SK-N-SH (cell line): Measurements from ENCODE around the gene LDB1. TPM values are rescaled to one million over a fixed set of nuclear protein-coding genes. Genes with fewer than 3 reads are reported as not detected.
A peak's percentile ranks its signal among the peaks of the same experiment; 100 is the strongest.

Source experiments
- CTCF ChIA-PET: fragments of 300-600, 350-600 bp; formaldehyde crosslinking; extraction: SDS; loops from one replicate; lab custom pipeline; 2021; lab: Yijun Ruan, JAX
- POLR2A ChIA-PET: fragments of 350-600 bp; sonication (Branson Sonifier 250); formaldehyde crosslinking; extraction: SDS; loops from one replicate; lab custom pipeline; 2020; ENCODE audit warnings: antibody characterized with exemption, inconsistent platforms; lab: Yijun Ruan, JAX
- DNase-seq: peaks from one replicate; pipeline ENCODE4 v3.0.0; 2012
- H2AFZ ChIP-seq: fragments of 200-600 bp; sonication (generic); 2 replicates; pipeline ENCODE4 v1.8.1; 2016; ENCODE audit warnings: antibody characterized with exemption, mild to moderate bottlenecking, low read depth
- H3F3A ChIP-seq: fragments of 200-600 bp; sonication (generic); replicated peaks from 2 replicates; pipeline ENCODE3; 2016; ENCODE audit warnings: antibody characterized with exemption, mild to moderate bottlenecking; ENCODE audit not compliant: insufficient read depth
- H3K27ac ChIP-seq, 2 experiments: fragments of 200-500 bp in 1 of 2; fragments of 200-600 bp in 1 of 2; sonication (Bioruptor generic) in 1 of 2; sonication (generic), shearing (Covaris generic) in 1 of 2; 2 replicates each; pipeline versions ENCODE4 v1.5.1 to v1.6.1; 2014 to 2016; ENCODE audit warnings: low read depth in 2 of 2, inconsistent platforms in 1 of 2, low read length in 1 of 2, mild to moderate bottlenecking in 1 of 2, mixed read lengths in 1 of 2
- H3K27me3 ChIP-seq: fragments of 200-600 bp; sonication (generic), shearing (Covaris generic); 2 replicates; pipeline ENCODE4 v1.6.1; 2016; ENCODE audit warnings: mixed run types; ENCODE audit not compliant: insufficient read depth
- H3K36me3 ChIP-seq, 2 experiments: fragments of 200-500 bp in 1 of 2; fragments of 200-600 bp in 1 of 2; sonication (Bioruptor generic) in 1 of 2; sonication (generic) in 1 of 2; replicated peaks in 1 of 2; 2 replicates each; pipeline versions ENCODE3 to v1.5.1; 2014 to 2016; ENCODE audit warnings: low read length in 1 of 2, mild to moderate bottlenecking in 1 of 2; ENCODE audit not compliant: insufficient read depth in 2 of 2, control insufficient read depth in 1 of 2
- H3K4me1 ChIP-seq, 2 experiments: fragments of 200-500 bp in 1 of 2; fragments of 200-600 bp in 1 of 2; sonication (Bioruptor generic) in 1 of 2; sonication (generic), shearing (Covaris generic) in 1 of 2; 2 replicates each; pipeline versions ENCODE4 v1.5.1 to v1.6.1; 2014 to 2016; ENCODE audit warnings: low read depth in 1 of 2, low read length in 1 of 2, mixed run types in 1 of 2; ENCODE audit not compliant: insufficient read depth in 2 of 2, control insufficient read depth in 1 of 2
- H3K4me2 ChIP-seq: fragments of 200-600 bp; sonication (generic), shearing (Covaris generic); 2 replicates; pipeline ENCODE4 v1.6.1; 2017; ENCODE audit warnings: mixed run types
- H3K4me3 ChIP-seq, 2 experiments: fragments of 200-500 bp in 1 of 2; fragments of 200-600 bp in 1 of 2; sonication (Bioruptor generic) in 1 of 2; sonication (generic), shearing (Covaris generic) in 1 of 2; 2 replicates each; pipeline versions ENCODE4 v1.5.1 to v1.8.1; 2014 to 2016; ENCODE audit warnings: low read depth in 2 of 2, inconsistent platforms in 1 of 2, low read length in 1 of 2, mild to moderate bottlenecking in 1 of 2, mixed read lengths in 1 of 2, moderate library complexity in 1 of 2
- H3K79me2 ChIP-seq: fragments of 200-600 bp; sonication (generic); 2 replicates; pipeline ENCODE4 v1.8.1; 2017; ENCODE audit warnings: mild to moderate bottlenecking; ENCODE audit not compliant: insufficient read depth
- H3K9ac ChIP-seq: fragments of 200-600 bp; sonication (generic); 2 replicates; pipeline ENCODE4 v1.6.1; 2017; ENCODE audit warnings: mixed run types
- H3K9me2 ChIP-seq: fragments of 200-600 bp; sonication (generic); 2 replicates; pipeline ENCODE4 v1.6.1; 2017; ENCODE audit warnings: mixed run types
- H3K9me3 ChIP-seq: fragments of 200-600 bp; sonication (generic); 2 replicates; pipeline ENCODE4 v1.6.1; 2017; ENCODE audit warnings: mixed run types, mild to moderate bottlenecking, moderate library complexity
- H4K20me1 ChIP-seq: fragments of 200-600 bp; sonication (generic); 2 replicates; pipeline ENCODE4 v1.6.1; 2017; ENCODE audit warnings: mild to moderate bottlenecking, mixed run types; ENCODE audit not compliant: insufficient read depth
- FOSL2 ChIP-seq: IDR thresholded peaks from 2 replicates; pipeline ENCODE4 v1.4.0; 2012; ENCODE audit warnings: low read depth, mild to moderate bottlenecking, moderate library complexity, borderline replicate concordance
- GATA2 ChIP-seq: sonication (generic); formaldehyde crosslinking; IDR thresholded peaks from 2 replicates; pipeline ENCODE4 v1.5.0; 2020; ENCODE audit warnings: mild to moderate bottlenecking, missing genetic modification reagents
- NFIC ChIP-seq: IDR thresholded peaks from 2 replicates; pipeline ENCODE4 v1.4.0; 2012; ENCODE audit warnings: borderline replicate concordance
- RAD21 ChIP-seq: IDR thresholded peaks from 2 replicates; pipeline ENCODE4 v1.6.1; 2012; ENCODE audit warnings: mild to moderate bottlenecking, low read length
- RCOR1 ChIP-seq: fragments of 150-350 bp; IDR thresholded peaks from 2 replicates; pipeline ENCODE4 v1.6.1; 2017; ENCODE audit warnings: antibody characterized with exemption, low read length
- RXRA ChIP-seq: IDR thresholded peaks from 2 replicates; pipeline ENCODE4 v1.4.0; 2012; ENCODE audit warnings: low read depth, mild to moderate bottlenecking, borderline replicate concordance
- SIN3A ChIP-seq: IDR thresholded peaks from 2 replicates; pipeline ENCODE4 v1.6.1; 2012; ENCODE audit warnings: low read depth, mild to moderate bottlenecking, low read length, moderate library complexity, borderline replicate concordance
- SMC3 ChIP-seq: IDR thresholded peaks from 2 replicates; pipeline ENCODE4 v1.6.1; 2012; ENCODE audit warnings: low read depth, low read length, improper control_type of control experiment
- TEAD4 ChIP-seq: IDR thresholded peaks from 2 replicates; pipeline ENCODE4 v1.4.0; 2012; ENCODE audit warnings: mild to moderate bottlenecking, borderline replicate concordance; ENCODE audit not compliant: insufficient read depth
- YY1 ChIP-seq: IDR thresholded peaks from 2 replicates; pipeline ENCODE4 v1.4.0; 2012; ENCODE audit warnings: low read depth, mild to moderate bottlenecking
- WGBS: methylation state at CpG from one replicate; pipeline ENCODE4 v1.1.6; 2017; ENCODE audit warnings: low lambda C conversion rate; 5-methylcytosine and 5-hydroxymethylcytosine counted together
- polyA plus RNA-seq, 3 experiments: library from polyadenylated mRNA; depleted of rRNA; stranded (reverse); fragments of >200 nt; gene quantifications; 2 replicates each; pipeline ENCODE4 v1.2.3, GENCODE V29; 2012
- TF ChIP-seq, protein P1 (sequence below): fragments of 200-600 bp; sonication (generic); IDR thresholded peaks from 2 replicates; pipeline ENCODE4 v1.6.1; 2017; ENCODE audit warnings: antibody characterized with exemption, mild to moderate bottlenecking, moderate library complexity
- TF ChIP-seq, protein P2 (sequence below): IDR thresholded peaks from 2 replicates; pipeline ENCODE4 v1.4.0; 2012; ENCODE audit warnings: low read depth
- TF ChIP-seq, protein P3 (sequence below): IDR thresholded peaks from 2 replicates; pipeline ENCODE4 v1.6.1; 2012; ENCODE audit warnings: mild to moderate bottlenecking, low read depth, low read length, moderate library complexity
- TF ChIP-seq, protein P4 (sequence below): fragments of 150-350 bp; IDR thresholded peaks from 2 replicates; pipeline ENCODE4 v1.6.1; 2017; ENCODE audit warnings: antibody characterized with exemption, low read length, low read depth, borderline replicate concordance
- TF ChIP-seq, protein P5 (sequence below): IDR thresholded peaks from 2 replicates; pipeline ENCODE4 v1.4.0; 2012; ENCODE audit warnings: low read depth, borderline replicate concordance

LDB1 gene
- polyA plus RNA-seq, 1 of the 3 experiments (the other 2 are of a cell fraction), result 85.9 TPM

DNA sequence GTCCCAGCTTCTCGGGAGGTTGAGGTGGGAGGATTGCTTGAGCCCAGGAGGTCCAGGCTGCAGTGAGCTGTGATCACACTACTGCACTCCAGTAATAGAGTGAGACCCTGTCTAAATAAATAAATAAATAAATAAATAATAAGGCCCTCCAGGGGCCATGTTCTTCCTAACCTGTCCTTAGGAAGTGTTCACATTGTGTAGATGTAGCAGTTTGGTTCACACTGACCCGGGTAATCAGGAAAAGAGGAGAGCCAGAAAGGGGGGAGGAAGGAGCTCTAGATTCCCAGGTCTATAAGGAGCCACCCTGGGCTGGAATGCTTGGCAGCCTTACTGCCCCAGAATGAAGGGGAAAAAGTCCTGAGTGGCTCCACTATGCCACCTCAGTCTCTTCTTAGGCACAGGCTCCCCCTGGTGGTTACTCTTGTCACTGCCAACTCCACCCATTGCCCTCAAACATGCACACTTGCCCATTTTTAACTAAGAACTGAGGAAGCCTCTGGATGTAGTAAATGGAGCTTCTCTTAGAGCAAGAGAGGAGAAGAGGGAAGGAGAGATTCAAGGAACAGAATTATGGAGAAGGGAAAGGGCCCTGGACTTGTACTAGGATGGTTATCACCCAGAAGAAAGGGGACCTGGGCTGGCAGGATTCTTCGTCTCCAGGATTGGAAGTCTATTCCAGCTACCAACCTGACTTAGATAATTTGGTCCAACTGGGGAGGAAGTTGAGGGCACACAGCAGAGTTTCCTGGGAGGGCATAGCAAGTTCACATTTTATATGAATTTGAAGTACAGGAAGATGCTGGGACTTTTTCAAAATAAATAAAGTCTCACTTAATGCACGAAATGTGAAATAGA, 47.3 kb downstream of the LDB1 start (continued):
- TF ChIP-seq, protein P1, sequence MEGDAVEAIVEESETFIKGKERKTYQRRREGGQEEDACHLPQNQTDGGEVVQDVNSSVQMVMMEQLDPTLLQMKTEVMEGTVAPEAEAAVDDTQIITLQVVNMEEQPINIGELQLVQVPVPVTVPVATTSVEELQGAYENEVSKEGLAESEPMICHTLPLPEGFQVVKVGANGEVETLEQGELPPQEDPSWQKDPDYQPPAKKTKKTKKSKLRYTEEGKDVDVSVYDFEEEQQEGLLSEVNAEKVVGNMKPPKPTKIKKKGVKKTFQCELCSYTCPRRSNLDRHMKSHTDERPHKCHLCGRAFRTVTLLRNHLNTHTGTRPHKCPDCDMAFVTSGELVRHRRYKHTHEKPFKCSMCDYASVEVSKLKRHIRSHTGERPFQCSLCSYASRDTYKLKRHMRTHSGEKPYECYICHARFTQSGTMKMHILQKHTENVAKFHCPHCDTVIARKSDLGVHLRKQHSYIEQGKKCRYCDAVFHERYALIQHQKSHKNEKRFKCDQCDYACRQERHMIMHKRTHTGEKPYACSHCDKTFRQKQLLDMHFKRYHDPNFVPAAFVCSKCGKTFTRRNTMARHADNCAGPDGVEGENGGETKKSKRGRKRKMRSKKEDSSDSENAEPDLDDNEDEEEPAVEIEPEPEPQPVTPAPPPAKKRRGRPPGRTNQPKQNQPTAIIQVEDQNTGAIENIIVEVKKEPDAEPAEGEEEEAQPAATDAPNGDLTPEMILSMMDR, result peak; percentile 92
- TF ChIP-seq RAD21 (peak; percentile 84), GATA2 (CRISPR knock-in tag) (no peak), SMC3 (peak; percentile 77)
- TF ChIP-seq, protein P2, sequence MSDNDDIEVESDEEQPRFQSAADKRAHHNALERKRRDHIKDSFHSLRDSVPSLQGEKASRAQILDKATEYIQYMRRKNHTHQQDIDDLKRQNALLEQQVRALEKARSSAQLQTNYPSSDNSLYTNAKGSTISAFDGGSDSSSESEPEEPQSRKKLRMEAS, result no peak

DNA sequence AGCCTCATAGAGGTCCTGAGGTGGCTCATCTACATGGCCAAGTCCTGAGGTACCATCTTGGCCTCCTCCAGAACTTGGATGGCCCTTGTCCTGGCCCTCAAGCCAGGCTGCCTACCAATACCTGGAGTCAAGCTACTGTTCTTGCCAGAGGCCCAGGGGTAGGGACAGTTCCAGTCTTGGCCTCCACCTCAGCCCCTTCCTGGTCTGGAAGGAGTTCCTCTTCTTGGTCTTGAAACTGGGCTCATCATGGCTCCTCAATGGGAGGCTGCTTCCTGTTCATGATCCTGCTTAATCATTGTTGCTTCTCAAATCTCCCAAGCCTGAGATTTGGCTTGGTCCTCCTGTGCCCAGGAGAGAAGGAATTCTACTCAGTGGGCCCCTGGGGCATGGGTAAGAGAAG, 51.1 kb downstream of the LDB1 start:
- peaks cover 4 to 23% of the 10 kb centered on the region in 2 experiments for H3K36me3 ChIP-seq
- H3K9ac ChIP-seq, result no peak overlapping the region
- DNase-seq, result no peak
- no peaks in the 10 kb centered on the region for H3K27me3 ChIP-seq
- POLR2A ChIA-PET, result no interaction called here
- no peak overlapping the region for H3K4me3 ChIP-seq
- CTCF ChIA-PET, result interaction anchor here (0.8 to 5.4 kb wide), 6 partner anchors 40 to 855 kb away, joined by 3 to 25 read pairs (median 4); no protein-coding TSS in a partner anchor
- peaks cover 8 to 12% of the 10 kb centered on the region in 2 experiments; a peak in 3 of 4 replicates for H3K4me1 ChIP-seq
- H3K79me2 ChIP-seq, result peaks cover 40% of the 10 kb centered on the region
- peaks cover 14% of the 10 kb centered on the region for H3F3A ChIP-seq
- no peak for TF ChIP-seq YY1
- no peak for TF ChIP-seq SIN3A
- TF ChIP-seq RAD21, result no peak
- no peak for TF ChIP-seq RCOR1
- H3K9me2 ChIP-seq, result no peaks in the 10 kb centered on the region
- H3K4me2 ChIP-seq, result no peak overlapping the region
- no peaks in the 10 kb centered on the region for H3K9me3 ChIP-seq
- peaks cover 19% of the 10 kb centered on the region for H4K20me1 ChIP-seq
- H2AFZ ChIP-seq, result no peak overlapping the region
- no peak overlapping the region for H3K27ac ChIP-seq

DNA sequence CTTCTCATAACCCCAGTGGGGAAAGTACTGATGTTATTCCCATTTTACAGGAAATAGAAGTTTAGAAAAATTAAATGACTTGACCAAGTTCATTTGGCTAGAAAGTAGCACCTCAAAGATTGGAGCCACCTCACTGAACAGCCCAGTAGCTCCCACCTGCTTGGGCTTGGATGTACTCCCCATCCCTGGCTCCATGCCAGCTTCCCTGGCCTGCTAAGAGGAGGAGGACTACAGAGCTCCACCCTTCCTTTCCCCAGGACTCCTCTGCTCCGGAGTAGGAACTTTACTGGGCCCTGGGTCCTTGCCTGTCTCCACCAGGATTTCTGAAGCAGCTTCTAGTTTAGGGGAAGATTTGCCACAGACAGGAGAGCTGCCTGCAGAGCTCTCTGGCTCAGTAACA, 52.0 kb downstream of the LDB1 start:
- H3K79me2 ChIP-seq, result peaks cover 40% of the 10 kb centered on the region
- no peak overlapping the region for H2AFZ ChIP-seq
- peaks cover 8 to 12% of the 10 kb centered on the region in 2 experiments; a peak in 3 of 4 replicates for H3K4me1 ChIP-seq
- peaks cover 4 to 23% of the 10 kb centered on the region in 2 experiments for H3K36me3 ChIP-seq
- H3K4me2 ChIP-seq, result no peak overlapping the region
- no peak overlapping the region for H3K9ac ChIP-seq
- no peak overlapping the region for H3K4me3 ChIP-seq
- ChIA-PET POLR2A (no interaction called here), CTCF (interaction anchor here (0.8 to 5.4 kb wide), 8 partner anchors 9 to 854 kb away, joined by 3 to 25 read pairs (median 4); no protein-coding TSS in a partner anchor)
- H3K9me2 ChIP-seq, result no peaks in the 10 kb centered on the region
- no peak for DNase-seq
- H3K27ac ChIP-seq, result no peak overlapping the region
- WGBS, result 67% methylated on average over 1 of the region's 1 CpG
- H3F3A ChIP-seq, result peaks cover 16% of the 10 kb centered on the region
- H3K9me3 ChIP-seq, result no peaks in the 10 kb centered on the region
- no peaks in the 10 kb centered on the region for H3K27me3 ChIP-seq
- H4K20me1 ChIP-seq, result peaks cover 19% of the 10 kb centered on the region
- TF ChIP-seq, protein P2, result no peak
- TF ChIP-seq TEAD4 (no peak), NFIC (no peak), FOSL2 (no peak), RXRA (no peak)
- TF ChIP-seq, protein P3, sequence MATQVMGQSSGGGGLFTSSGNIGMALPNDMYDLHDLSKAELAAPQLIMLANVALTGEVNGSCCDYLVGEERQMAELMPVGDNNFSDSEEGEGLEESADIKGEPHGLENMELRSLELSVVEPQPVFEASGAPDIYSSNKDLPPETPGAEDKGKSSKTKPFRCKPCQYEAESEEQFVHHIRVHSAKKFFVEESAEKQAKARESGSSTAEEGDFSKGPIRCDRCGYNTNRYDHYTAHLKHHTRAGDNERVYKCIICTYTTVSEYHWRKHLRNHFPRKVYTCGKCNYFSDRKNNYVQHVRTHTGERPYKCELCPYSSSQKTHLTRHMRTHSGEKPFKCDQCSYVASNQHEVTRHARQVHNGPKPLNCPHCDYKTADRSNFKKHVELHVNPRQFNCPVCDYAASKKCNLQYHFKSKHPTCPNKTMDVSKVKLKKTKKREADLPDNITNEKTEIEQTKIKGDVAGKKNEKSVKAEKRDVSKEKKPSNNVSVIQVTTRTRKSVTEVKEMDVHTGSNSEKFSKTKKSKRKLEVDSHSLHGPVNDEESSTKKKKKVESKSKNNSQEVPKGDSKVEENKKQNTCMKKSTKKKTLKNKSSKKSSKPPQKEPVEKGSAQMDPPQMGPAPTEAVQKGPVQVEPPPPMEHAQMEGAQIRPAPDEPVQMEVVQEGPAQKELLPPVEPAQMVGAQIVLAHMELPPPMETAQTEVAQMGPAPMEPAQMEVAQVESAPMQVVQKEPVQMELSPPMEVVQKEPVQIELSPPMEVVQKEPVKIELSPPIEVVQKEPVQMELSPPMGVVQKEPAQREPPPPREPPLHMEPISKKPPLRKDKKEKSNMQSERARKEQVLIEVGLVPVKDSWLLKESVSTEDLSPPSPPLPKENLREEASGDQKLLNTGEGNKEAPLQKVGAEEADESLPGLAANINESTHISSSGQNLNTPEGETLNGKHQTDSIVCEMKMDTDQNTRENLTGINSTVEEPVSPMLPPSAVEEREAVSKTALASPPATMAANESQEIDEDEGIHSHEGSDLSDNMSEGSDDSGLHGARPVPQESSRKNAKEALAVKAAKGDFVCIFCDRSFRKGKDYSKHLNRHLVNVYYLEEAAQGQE, result no peak
- TF ChIP-seq, protein P4, sequence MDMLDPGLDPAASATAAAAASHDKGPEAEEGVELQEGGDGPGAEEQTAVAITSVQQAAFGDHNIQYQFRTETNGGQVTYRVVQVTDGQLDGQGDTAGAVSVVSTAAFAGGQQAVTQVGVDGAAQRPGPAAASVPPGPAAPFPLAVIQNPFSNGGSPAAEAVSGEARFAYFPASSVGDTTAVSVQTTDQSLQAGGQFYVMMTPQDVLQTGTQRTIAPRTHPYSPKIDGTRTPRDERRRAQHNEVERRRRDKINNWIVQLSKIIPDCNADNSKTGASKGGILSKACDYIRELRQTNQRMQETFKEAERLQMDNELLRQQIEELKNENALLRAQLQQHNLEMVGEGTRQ, result no peak
- TF ChIP-seq, protein P5, sequence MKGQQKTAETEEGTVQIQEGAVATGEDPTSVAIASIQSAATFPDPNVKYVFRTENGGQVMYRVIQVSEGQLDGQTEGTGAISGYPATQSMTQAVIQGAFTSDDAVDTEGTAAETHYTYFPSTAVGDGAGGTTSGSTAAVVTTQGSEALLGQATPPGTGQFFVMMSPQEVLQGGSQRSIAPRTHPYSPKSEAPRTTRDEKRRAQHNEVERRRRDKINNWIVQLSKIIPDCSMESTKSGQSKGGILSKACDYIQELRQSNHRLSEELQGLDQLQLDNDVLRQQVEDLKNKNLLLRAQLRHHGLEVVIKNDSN, result no peak
